Measurements from ENCODE around the gene SSR2.

Gene SSR2

GRCh38 chr1:156001021-156001661 is 19.6 kb downstream of the SSR2 start:
- H3K4me3 ChIP-seq (replicated peaks; ENCODE audit: low read depth, low read length) = no peak overlapping the region
- no peaks in the 10 kb centered on the region for H3K27me3 ChIP-seq (replicated peaks; ENCODE audit: control insufficient read depth, insufficient read depth, low read length)
- H3K36me3 ChIP-seq (ENCODE audit: control insufficient read depth, insufficient read depth, low read length) = no peaks in the 10 kb centered on the region
- no peak for DNase-seq (ENCODE audit: extremely low read depth, insufficient read length)
- TF ChIP-seq, protein P1, sequence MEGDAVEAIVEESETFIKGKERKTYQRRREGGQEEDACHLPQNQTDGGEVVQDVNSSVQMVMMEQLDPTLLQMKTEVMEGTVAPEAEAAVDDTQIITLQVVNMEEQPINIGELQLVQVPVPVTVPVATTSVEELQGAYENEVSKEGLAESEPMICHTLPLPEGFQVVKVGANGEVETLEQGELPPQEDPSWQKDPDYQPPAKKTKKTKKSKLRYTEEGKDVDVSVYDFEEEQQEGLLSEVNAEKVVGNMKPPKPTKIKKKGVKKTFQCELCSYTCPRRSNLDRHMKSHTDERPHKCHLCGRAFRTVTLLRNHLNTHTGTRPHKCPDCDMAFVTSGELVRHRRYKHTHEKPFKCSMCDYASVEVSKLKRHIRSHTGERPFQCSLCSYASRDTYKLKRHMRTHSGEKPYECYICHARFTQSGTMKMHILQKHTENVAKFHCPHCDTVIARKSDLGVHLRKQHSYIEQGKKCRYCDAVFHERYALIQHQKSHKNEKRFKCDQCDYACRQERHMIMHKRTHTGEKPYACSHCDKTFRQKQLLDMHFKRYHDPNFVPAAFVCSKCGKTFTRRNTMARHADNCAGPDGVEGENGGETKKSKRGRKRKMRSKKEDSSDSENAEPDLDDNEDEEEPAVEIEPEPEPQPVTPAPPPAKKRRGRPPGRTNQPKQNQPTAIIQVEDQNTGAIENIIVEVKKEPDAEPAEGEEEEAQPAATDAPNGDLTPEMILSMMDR (IDR thresholded peaks at IDR 0.05; ENCODE audit: insufficient read depth, low read length, poor library complexity, severe bottlenecking) = no peak

- Histone ChIP-seq H3K27me3 (replicated peaks; ENCODE audit: control insufficient read depth, insufficient read depth, low read length) (no peaks in the 10 kb centered on the region), H3K4me3 (replicated peaks; ENCODE audit: low read depth, low read length) (no peak overlapping the region), H3K36me3 (ENCODE audit: control insufficient read depth, insufficient read depth, low read length) (no peaks in the 10 kb centered on the region)
- no peak for DNase-seq (ENCODE audit: extremely low read depth, insufficient read length)
- TF ChIP-seq, protein P1 (IDR thresholded peaks at IDR 0.05; ENCODE audit: insufficient read depth, low read length, poor library complexity, severe bottlenecking) = no peak
These were observed 20.8 kb downstream of the SSR2 start for GRCh38 chr1:155999964-156000363.

GRCh38 chr1:155996166-155996565 is 24.6 kb downstream of the SSR2 start:
- Histone ChIP-seq H3K27me3 (replicated peaks; ENCODE audit: control insufficient read depth, insufficient read depth, low read length) (no peaks in the 10 kb centered on the region), H3K36me3 (ENCODE audit: control insufficient read depth, insufficient read depth, low read length) (no peaks in the 10 kb centered on the region), H3K4me3 (replicated peaks; ENCODE audit: low read depth, low read length) (no peak overlapping the region)
- no peak for DNase-seq (ENCODE audit: extremely low read depth, insufficient read length)
- TF ChIP-seq, protein P1 (IDR thresholded peaks at IDR 0.05; ENCODE audit: insufficient read depth, low read length, poor library complexity, severe bottlenecking) = no peak

- TF ChIP-seq, protein P1 (IDR thresholded peaks at IDR 0.05; ENCODE audit: insufficient read depth, low read length, poor library complexity, severe bottlenecking) = no peak
These were observed 27.2 kb downstream of the SSR2 start for GRCh38 chr1:155993595-155993994.

DNA sequence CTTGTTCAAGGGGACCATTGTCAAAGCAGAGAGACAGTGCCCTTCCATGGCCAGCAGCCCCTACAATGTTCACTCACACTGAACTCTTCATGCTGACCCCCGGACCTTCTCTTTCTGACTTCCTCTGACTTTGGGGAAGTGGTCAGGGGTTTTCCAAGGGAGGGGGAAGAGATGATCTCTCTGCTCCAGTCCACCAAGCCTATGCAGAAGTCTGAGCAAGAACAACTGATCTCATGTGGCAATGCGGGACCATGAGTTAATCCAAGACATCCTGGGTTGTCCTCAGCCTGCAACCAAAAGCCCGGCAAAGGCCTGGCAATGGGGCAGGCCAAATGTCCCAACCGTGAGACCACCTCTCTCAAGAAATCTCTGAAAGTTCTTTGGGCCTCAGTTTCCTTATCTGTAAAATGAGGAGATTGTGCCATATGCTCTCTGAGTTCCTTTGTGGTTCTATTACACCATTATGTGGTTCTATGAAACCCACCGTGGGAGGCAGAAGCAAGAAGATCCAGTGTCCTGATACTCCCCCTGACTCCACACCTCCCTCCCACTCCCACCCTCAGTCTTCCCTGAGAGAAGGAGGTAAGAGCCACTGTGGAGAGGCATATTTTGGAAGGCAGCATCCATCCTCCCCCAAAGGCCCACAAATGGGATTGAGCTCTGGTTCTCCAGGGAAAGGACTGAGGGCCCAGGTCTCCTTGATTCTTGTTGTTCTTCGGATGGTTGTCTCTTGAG is 30.6 kb downstream of the SSR2 start:
- Histone ChIP-seq H3K27me3 (replicated peaks; ENCODE audit: control insufficient read depth, insufficient read depth, low read length) (no peaks in the 10 kb centered on the region), H3K36me3 (ENCODE audit: control insufficient read depth, insufficient read depth, low read length) (no peaks in the 10 kb centered on the region), H3K4me3 (replicated peaks; ENCODE audit: low read depth, low read length) (no peak overlapping the region)
- no peak for DNase-seq (ENCODE audit: extremely low read depth, insufficient read length)
- TF ChIP-seq, protein P1 (IDR thresholded peaks at IDR 0.05; ENCODE audit: insufficient read depth, low read length, poor library complexity, severe bottlenecking) = no peak

More at GRCh38 chr1:155993595-155993994, 27.2 kb downstream of the SSR2 start:
- DNase-seq (ENCODE audit: extremely low read depth, insufficient read length) = no peak
- no peaks in the 10 kb centered on the region for H3K36me3 ChIP-seq (ENCODE audit: control insufficient read depth, insufficient read depth, low read length)
- no peak overlapping the region for H3K4me3 ChIP-seq (replicated peaks; ENCODE audit: low read depth, low read length)
- H3K27me3 ChIP-seq (replicated peaks; ENCODE audit: control insufficient read depth, insufficient read depth, low read length) = no peaks in the 10 kb centered on the region
